NCI-H226 (cell line): ENCODE measurements around the gene SERPINA6.
"Not testable (repeated sequence)": the region's sequence is repeated elsewhere in the genome, so short reads cannot be mapped to it uniquely, and the experiment has no call there.

Source experiments
- DNase-seq: peaks from one replicate; pipeline ENCODE4 v3.0.0-alpha.2; 2015

SERPINA6 gene, protein sequence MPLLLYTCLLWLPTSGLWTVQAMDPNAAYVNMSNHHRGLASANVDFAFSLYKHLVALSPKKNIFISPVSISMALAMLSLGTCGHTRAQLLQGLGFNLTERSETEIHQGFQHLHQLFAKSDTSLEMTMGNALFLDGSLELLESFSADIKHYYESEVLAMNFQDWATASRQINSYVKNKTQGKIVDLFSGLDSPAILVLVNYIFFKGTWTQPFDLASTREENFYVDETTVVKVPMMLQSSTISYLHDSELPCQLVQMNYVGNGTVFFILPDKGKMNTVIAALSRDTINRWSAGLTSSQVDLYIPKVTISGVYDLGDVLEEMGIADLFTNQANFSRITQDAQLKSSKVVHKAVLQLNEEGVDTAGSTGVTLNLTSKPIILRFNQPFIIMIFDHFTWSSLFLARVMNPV

GRCh38 chr14:94322648-94323570 lies at the start of gene SERPINA6:
Gene SERPINA6 (minus strand): TSS chr14:94323336. CDS start chr14:94314648, 8,688 bp downstream.
- no peak for DNase-seq

DNA sequence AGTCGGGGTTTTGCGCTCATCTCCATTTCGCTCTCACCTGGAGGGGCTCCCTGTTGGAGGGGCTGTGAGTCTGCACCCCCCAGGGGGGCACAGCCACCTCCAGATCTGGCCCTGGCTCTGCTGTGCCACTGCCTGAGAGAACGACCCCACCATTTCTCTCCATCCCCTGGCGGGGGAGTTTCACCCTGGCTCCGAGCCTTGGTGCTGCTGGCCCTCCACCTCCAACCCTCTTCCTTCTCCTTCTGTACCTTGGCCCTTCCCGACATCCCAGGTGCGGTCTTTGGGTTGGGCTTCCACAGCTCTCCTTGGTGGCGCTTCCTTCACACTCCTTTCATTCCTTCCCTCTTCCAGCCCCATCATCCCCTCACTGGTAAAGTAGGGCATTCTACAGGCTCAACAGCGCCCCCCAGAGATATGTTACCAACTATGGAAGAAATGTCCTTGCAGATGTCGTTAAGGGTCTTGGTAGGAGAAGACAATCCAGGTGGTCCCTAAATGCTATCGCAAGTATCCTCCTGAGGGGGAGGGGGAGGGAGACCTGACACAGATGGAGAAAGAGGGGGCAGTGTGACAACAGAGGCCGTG lies 49.0 kb upstream of the SERPINA6 start:
- DNase-seq = no peak

DNA sequence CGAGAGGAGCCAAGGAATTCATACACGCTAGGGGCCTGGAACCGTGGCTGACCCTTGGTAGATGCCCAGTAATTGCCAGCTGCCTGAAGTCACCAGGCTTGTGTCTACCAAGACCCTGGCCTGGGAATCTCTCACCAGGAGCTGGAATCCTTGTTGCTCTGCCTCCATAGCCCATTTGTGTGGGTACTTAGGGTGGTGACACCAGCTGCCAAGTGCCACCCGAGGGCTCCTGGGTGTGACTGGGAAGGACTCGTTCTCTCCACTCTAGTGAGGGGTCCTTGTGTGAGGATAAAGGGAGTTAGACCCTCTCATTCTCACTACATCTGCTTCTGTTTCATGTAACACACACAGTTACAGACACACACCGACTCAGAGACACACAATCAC lies 47.4 kb upstream of the SERPINA6 start:
- no peak for DNase-seq

GRCh38 chr14:94369766-94370523 lies 46.8 kb upstream of the SERPINA6 start:
- not testable (repeated sequence) for DNase-seq

GRCh38 chr14:94368956-94369355 lies 45.8 kb upstream of the SERPINA6 start:
- DNase-seq = no peak

- no peak for DNase-seq
Observed at GRCh38 chr14:94368243-94368590, 45.1 kb upstream of the SERPINA6 start.

DNA sequence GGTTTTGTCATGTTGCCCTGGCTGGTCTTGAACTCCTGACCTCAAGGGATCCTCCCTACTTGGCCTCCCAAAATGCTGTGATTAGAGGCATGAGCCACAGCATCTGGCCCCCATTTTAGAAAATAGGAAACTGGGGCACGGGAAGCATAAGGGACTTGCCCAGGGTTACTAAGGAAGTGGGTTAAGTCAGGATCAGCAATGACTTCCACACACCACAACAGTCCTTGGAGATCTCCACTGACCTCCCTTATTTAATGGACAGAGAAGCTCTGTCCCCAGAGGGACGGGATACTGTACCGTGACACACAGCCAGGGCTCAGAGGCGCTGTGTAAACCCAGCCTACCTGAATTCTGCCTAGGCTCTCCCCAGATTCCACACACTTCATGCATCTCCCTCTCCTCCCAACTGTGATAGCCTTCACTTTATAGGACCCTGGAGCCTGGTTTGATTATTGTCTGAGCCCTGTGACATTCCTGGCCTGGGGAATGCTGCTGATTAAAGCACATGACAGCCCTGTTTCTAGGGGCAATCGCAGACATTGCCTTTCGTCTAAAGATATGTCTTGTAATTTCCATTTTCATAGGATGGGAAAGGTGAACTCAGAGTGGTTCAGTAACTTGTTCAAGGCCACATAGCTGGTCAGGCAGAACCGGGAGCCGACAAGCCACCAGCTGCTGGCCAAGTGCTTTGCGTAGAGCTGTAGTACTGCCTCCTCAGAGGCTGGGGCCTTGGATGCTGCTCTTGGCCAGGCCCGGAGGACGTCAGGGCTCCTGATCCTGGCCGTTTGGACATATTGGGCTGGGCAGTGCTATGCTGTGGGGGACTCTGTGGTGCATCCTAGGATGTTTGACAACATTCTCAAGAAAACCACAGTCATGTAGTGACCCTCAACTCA lies 44.5 kb upstream of the SERPINA6 start:
- DNase-seq = no peak

GRCh38 chr14:94366146-94366915 lies 43.2 kb upstream of the SERPINA6 start, which contains the start of gene SERPINA2:
Gene SERPINA2 (minus strand): TSS chr14:94366698.
- DNase-seq = no peak

DNA sequence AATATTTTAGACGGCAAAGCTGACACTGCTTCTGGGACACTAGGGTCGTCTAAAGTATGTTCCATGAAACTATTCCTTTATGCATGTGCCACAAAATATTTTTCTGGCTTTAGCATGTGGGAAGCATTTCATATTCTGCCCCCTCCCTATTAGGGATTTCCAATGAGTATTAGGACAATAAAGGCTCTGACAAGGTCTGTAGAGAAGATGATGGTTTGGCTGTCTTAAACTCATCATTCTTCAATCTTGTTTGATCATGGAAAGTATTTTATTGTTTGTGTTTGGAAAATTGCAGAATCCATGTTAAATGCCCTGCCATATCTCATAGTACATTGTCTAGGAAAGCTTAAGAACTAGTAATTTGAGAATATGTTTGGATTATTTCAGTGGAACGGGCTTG lies 42.5 kb upstream of the SERPINA6 start:
- DNase-seq = no peak

- DNase-seq = no peak
Observed at GRCh38 chr14:94364964-94365363, 41.8 kb upstream of the SERPINA6 start.

GRCh38 chr14:94364037-94364436 lies 40.9 kb upstream of the SERPINA6 start:
- no peak for DNase-seq

- no peak for DNase-seq
Observed at GRCh38 chr14:94363151-94363624, 40.1 kb upstream of the SERPINA6 start.

GRCh38 chr14:94362614-94363133 lies 39.5 kb upstream of the SERPINA6 start:
- no peak for DNase-seq

DNA sequence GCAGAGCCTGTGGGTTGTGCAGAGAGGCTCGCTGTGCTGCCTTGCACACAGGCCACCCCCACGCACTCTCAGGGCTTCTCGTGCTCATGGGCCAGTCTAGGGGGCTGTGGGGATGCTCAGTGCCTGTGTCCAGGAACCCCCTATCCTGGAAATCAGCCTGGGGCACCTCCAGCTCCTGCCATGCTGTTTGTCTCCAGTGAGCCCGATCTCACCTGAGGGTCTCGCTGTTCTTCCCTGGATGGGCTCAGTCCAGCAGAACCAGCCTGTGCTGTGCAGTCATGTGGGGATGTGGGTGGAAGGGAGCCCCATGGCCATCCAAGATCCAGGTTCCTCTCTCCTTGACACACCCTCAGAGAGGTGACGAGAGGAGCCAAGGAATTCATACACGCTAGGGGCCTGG lies 38.5 kb upstream of the SERPINA6 start:
- no peak for DNase-seq

GRCh38 chr14:94360945-94361565 lies 37.9 kb upstream of the SERPINA6 start:
- no peak for DNase-seq

DNA sequence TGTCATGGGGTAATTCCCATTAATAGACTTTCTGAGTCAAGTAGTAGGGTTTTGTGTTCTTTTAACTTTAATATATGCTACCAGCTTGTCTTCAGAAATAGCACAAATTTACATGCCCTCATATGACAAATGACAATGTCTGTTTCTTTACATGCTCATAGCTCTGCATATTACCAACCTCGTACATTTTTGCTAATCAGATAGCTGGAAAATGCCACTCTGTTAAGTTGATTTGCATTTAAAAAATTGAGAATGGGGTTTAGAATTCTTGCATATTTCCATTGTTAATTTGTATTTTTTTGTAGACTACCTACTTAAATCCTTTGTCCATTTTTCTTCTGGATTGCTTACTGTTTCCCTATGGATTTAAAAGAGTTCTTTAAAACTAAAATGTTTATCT lies 34.0 kb upstream of the SERPINA6 start:
- DNase-seq = no peak

GRCh38 chr14:94356379-94357056 lies 33.4 kb upstream of the SERPINA6 start:
- DNase-seq = no peak

GRCh38 chr14:94355191-94355794 lies 32.2 kb upstream of the SERPINA6 start:
- no peak for DNase-seq

DNA sequence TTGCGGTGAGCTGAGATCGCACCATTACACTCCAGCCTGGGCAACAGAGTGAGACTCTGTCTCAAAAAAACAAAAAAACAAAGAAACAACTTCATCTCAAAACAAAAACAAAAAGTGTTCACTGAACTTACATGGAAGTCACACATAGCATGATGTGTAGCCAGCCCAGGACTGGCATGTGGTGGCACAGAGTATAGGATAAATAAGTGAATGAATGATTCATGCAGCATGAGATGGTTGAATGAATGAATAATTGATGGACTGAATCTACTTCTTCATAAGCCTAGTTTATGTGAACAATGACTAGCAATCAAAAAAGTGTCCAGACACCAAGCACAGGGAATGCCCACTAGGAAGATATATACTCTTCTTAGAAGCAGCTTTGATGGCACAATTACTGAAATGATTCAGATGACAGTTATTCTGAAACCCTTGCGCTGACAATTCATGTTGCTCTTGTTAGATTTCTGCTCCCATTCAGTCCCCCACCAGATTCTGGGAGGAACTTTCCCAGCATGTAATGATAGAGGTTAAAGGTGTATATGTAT lies 31.6 kb upstream of the SERPINA6 start:
- DNase-seq = no peak
